Sigmoid colon (tissue), 7 donors: ENCODE measurements around the gene POU2F2. TPM values are rescaled to one million over a fixed set of nuclear protein-coding genes. Genes with fewer than 3 reads are reported as not detected.

Source experiments
- DNase-seq: peaks from one replicate; pipeline ENCODE4 v3.0.0-alpha.2; 2019
- H3K27ac ChIP-seq, 4 donors: fragments of 200-600 bp; sonication (generic); one replicate each; pipeline ENCODE4 v1.5.1; 2016 to 2019; ENCODE audit warnings: mild to moderate bottlenecking in 1 of 4
- H3K27me3 ChIP-seq, 3 donors: fragments of 200-600 bp; sonication (generic); one replicate each; pipeline ENCODE4 v1.5.1; 2019; ENCODE audit warnings: mild to moderate bottlenecking in 1 of 3
- H3K36me3 ChIP-seq, 4 donors: fragments of 200-600 bp; sonication (generic); one replicate each; pipeline ENCODE4 v1.5.1; 2016 to 2019
- H3K4me1 ChIP-seq, 4 donors: fragments of 200-600 bp; sonication (generic); one replicate each; pipeline ENCODE4 v1.5.1; 2017 to 2019
- H3K4me3 ChIP-seq, 4 donors: fragments of 200-600 bp; sonication (generic); one replicate each; pipeline ENCODE4 v1.5.1; 2017 to 2019; ENCODE audit warnings: mild to moderate bottlenecking in 2 of 4, moderate library complexity in 1 of 4
- H3K9me3 ChIP-seq, 4 donors: fragments of 200-600 bp in 3 of 4; sonication (generic) in 3 of 4; one replicate each; pipeline versions ENCODE4 v1.5.1 to v1.6.1; 2013 to 2019
- CTCF ChIP-seq, 4 experiments: fragments of 450-650 bp in 3 of 4; fragments of 200-600 bp in 1 of 4; IDR thresholded peaks; one replicate each; pipeline ENCODE4 v1.5.1; 2016 to 2019; ENCODE audit warnings: antibody characterized with exemption in 4 of 4, mild to moderate bottlenecking in 3 of 4, moderate library complexity in 2 of 4
- EP300 ChIP-seq, 4 donors: sonication (generic); formaldehyde crosslinking; IDR thresholded peaks; one replicate each; pipeline ENCODE4 v1.6.1; 2017; ENCODE audit warnings: antibody characterized with exemption in 4 of 4
- POLR2A ChIP-seq, 2 donors: fragments of 450-650 bp; IDR thresholded peaks; one replicate each; pipeline ENCODE4 v1.6.1; 2016; ENCODE audit warnings: antibody characterized with exemption in 2 of 2, mild to moderate bottlenecking in 2 of 2, moderate library complexity in 2 of 2
- POLR2AphosphoS5 ChIP-seq, 4 donors: sonication (generic); formaldehyde crosslinking; IDR thresholded peaks; one replicate each; pipeline ENCODE4 v1.6.1; 2017; ENCODE audit warnings: antibody characterized with exemption in 4 of 4
- WGBS, 2 donors: extraction: QIAGEN DNeasy Blood & Tissue Kit; methylation state at CpG; one replicate each; pipeline ENCODE4 v1.1.7; 2013; 5-methylcytosine and 5-hydroxymethylcytosine counted together
- intact Hi-C: fragments of 100-400 bp; cut with DNase I; formaldehyde crosslinking; loops from one replicate; pipeline ENCODE4 v1.15.1; 2023
- polyA plus RNA-seq, 3 donors: library from polyadenylated mRNA; stranded (reverse); fragments of 200-250 nt; gene quantifications; one replicate each; pipeline ENCODE4 v1.2.3, GENCODE V29; 2013
- total RNA-seq, 4 donors: library from RNA; depleted of rRNA; stranded (reverse); fragments of >200 nt; gene quantifications; one replicate each; pipeline ENCODE4 v1.1.0, GENCODE V29; 2016
- donor health status: healthy with polysubstance abuse.
- donor health status: Bipolar disorder and iron deficiency.
- donor health status: healthy.

Gene POU2F2
- total and polyA plus RNA-seq, 7 donors = 0.60 to 19.0 (median 2.5) TPM

- H3K4me1 ChIP-seq = no peaks in the 10 kb centered on the region
- no peak for DNase-seq
- no peaks in the 10 kb centered on the region for H3K36me3 ChIP-seq
- TF ChIP-seq POLR2A (IDR thresholded peaks at IDR 0.05) (no peak), CTCF (IDR thresholded peaks at IDR 0.05) (no peak), EP300 (IDR thresholded peaks at IDR 0.05) (no peak), POLR2AphosphoS5 (IDR thresholded peaks at IDR 0.05) (no peak)
- intact Hi-C loops = no loop called here
- no peak overlapping the region for H3K4me3 ChIP-seq
- H3K27ac ChIP-seq = no peak overlapping the region
- WGBS, 2 donors = 77% methylated on average over 3 of the region's 3 CpGs
- H3K27me3 ChIP-seq = peaks cover 0 to 37% (median 5%) of the 10 kb centered on the region in 3 donors
- no peaks in the 10 kb centered on the region for H3K9me3 ChIP-seq
Observed at GRCh38 chr19:42168206-42168605, 36.0 kb upstream of the POU2F2 start.

GRCh38 chr19:42166316-42166715, 34.1 kb upstream of the POU2F2 start:
- WGBS, 2 donors = 58 to 70% methylated on average over 7 of the region's 7 CpGs
- H3K4me3 ChIP-seq = no peak overlapping the region
- no peak for DNase-seq
- intact Hi-C loops = no loop called here
- no peak overlapping the region for H3K27ac ChIP-seq
- no peaks in the 10 kb centered on the region for H3K9me3 ChIP-seq
- TF ChIP-seq CTCF (IDR thresholded peaks at IDR 0.05) (no peak), EP300 (IDR thresholded peaks at IDR 0.05) (no peak), POLR2AphosphoS5 (IDR thresholded peaks at IDR 0.05) (no peak), POLR2A (IDR thresholded peaks at IDR 0.05) (no peak)
- no peaks in the 10 kb centered on the region for H3K4me1 ChIP-seq
- peaks cover 0 to 20% (median 0%) of the 10 kb centered on the region in 3 donors for H3K27me3 ChIP-seq
- no peaks in the 10 kb centered on the region for H3K36me3 ChIP-seq

GRCh38 chr19:42165146-42165545, 32.9 kb upstream of the POU2F2 start:
- Histone ChIP-seq H3K27me3 (peaks cover 0 to 12% (median 0%) of the 10 kb centered on the region in 3 donors), H3K4me3 (no peak overlapping the region), H3K4me1 (no peaks in the 10 kb centered on the region), H3K36me3 (no peaks in the 10 kb centered on the region), H3K27ac (no peak overlapping the region), H3K9me3 (no peaks in the 10 kb centered on the region)
- DNase-seq = no peak
- TF ChIP-seq POLR2AphosphoS5 (IDR thresholded peaks at IDR 0.05) = no peak
- TF ChIP-seq POLR2A (IDR thresholded peaks at IDR 0.05) = no peak
- TF ChIP-seq EP300 (IDR thresholded peaks at IDR 0.05) = no peak
- TF ChIP-seq CTCF (IDR thresholded peaks at IDR 0.05) = no peak
- intact Hi-C loops = no loop called here
- 46 to 55% methylated on average over 2 of the region's 2 CpGs for WGBS, 2 donors

- WGBS, 2 donors = 89 to 94% methylated on average over 21 of the region's 21 CpGs
- intact Hi-C loops = no loop called here
- Histone ChIP-seq H3K27me3 (no peaks in the 10 kb centered on the region), H3K4me3 (no peak overlapping the region), H3K36me3 (no peaks in the 10 kb centered on the region), H3K4me1 (no peaks in the 10 kb centered on the region), H3K9me3 (no peaks in the 10 kb centered on the region), H3K27ac (no peak overlapping the region)
- TF ChIP-seq POLR2A (IDR thresholded peaks at IDR 0.05) (no peak), CTCF (IDR thresholded peaks at IDR 0.05) (no peak), EP300 (IDR thresholded peaks at IDR 0.05) (no peak), POLR2AphosphoS5 (IDR thresholded peaks at IDR 0.05) (no peak)
- DNase-seq = no peak
Observed at GRCh38 chr19:42161616-42162263, 29.5 kb upstream of the POU2F2 start.

- no peak for TF ChIP-seq POLR2AphosphoS5 (IDR thresholded peaks at IDR 0.05)
- no peak for TF ChIP-seq CTCF (IDR thresholded peaks at IDR 0.05)
- TF ChIP-seq POLR2A (IDR thresholded peaks at IDR 0.05) = no peak
- TF ChIP-seq EP300 (IDR thresholded peaks at IDR 0.05) = no peak
- peaks cover 0 to 7% (median 0%) of the 10 kb centered on the region in 3 donors for H3K27me3 ChIP-seq
- H3K27ac ChIP-seq = no peak overlapping the region
- H3K36me3 ChIP-seq = no peaks in the 10 kb centered on the region
- intact Hi-C loops = no loop called here
- no peaks in the 10 kb centered on the region for H3K9me3 ChIP-seq
- H3K4me3 ChIP-seq = no peak overlapping the region
- WGBS, 2 donors = 82 to 83% methylated on average over 7 of the region's 7 CpGs
- no peak for DNase-seq
- H3K4me1 ChIP-seq = no peaks in the 10 kb centered on the region
Observed at GRCh38 chr19:42159942-42160341, 27.7 kb upstream of the POU2F2 start.
